B cell (primary cell): ENCODE results near the gene PLEKHM2.

Source experiments
- EZH2 ChIP-seq: IDR thresholded peaks from 2 replicates; pipeline ENCODE4 v1.6.1; 2012; ENCODE audit warnings: borderline replicate concordance, low read depth, mild to moderate bottlenecking, moderate library complexity, low read length; ENCODE audit not compliant: insufficient read depth, poor library complexity, severe bottlenecking
- TF ChIP-seq, protein P1 (sequence below): fragments of 200-600 bp; IDR thresholded peaks from one replicate; pipeline ENCODE4 v1.8.0; 2022; ENCODE audit warnings: antibody characterized with exemption, mild to moderate bottlenecking

DNA sequence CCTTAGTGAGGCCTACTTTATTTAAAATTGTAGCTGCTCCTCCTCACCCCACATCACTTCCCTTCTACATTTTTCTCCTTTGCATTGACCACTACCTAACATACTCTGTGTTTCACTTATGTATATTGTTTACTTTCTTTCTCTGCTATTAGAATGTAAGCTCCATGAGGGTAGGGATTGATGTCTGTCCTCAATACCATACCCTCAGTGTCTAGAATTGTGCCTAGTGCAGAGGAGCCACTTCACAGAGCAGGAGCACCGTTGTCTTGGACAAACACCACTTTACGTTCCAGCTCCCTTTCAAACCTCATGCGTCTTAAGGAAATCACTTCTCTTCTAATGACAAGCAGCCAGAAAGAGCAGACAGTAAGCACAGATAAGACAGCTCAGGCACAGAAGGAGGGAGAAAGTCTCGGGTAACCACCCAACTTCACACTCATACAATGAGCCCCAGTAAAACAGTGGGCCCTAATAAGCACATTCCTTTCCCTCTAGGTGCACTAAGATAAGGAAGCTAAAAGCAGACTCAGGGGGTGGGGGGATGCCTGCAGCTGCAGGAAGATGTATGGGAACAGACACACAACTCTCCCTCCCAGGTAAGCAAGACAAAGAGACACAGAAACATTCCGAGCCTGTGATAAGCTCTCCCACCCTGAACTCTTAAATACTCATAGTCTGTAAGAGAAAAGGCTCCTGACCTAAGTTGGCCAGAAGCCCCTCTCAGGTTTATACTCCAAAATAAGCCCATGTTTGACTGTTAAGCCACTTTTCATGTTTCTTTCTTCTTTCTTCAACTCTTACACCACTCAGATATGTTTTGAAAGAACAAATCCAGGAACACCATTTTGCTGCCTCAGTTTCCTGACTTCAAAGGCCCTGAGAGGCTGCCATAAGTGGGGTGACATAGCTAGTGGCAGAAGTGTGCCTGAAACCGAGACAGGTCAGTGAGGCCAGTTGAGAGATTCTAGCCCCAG lies 7.1 kb upstream of the PLEKHM2 start:
- no peak for TF ChIP-seq EZH2
- TF ChIP-seq, protein P1, sequence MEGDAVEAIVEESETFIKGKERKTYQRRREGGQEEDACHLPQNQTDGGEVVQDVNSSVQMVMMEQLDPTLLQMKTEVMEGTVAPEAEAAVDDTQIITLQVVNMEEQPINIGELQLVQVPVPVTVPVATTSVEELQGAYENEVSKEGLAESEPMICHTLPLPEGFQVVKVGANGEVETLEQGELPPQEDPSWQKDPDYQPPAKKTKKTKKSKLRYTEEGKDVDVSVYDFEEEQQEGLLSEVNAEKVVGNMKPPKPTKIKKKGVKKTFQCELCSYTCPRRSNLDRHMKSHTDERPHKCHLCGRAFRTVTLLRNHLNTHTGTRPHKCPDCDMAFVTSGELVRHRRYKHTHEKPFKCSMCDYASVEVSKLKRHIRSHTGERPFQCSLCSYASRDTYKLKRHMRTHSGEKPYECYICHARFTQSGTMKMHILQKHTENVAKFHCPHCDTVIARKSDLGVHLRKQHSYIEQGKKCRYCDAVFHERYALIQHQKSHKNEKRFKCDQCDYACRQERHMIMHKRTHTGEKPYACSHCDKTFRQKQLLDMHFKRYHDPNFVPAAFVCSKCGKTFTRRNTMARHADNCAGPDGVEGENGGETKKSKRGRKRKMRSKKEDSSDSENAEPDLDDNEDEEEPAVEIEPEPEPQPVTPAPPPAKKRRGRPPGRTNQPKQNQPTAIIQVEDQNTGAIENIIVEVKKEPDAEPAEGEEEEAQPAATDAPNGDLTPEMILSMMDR = no peak
